HEK293T (cell line): Measurements from ENCODE around the gene NPPC.

ENCODE experiments used
- FOXK2 ChIP-seq: fragments of 450-650 bp; IDR thresholded peaks from 2 replicates; pipeline ENCODE4 v1.6.1; 2016; ENCODE audit warnings: mild to moderate bottlenecking
- FOXM1 ChIP-seq: fragments of 450-650 bp; IDR thresholded peaks from 2 replicates; pipeline ENCODE4 v1.6.1; 2017; ENCODE audit warnings: mild to moderate bottlenecking, borderline replicate concordance
- SP1 ChIP-seq: fragments of 450-650 bp; IDR thresholded peaks from 2 replicates; pipeline ENCODE4 v1.6.1; 2017

GRCh38 chr2:231939022-231939421, 12.8 kb upstream of the NPPC start:
- no peak for TF ChIP-seq FOXM1
- no peak for TF ChIP-seq FOXK2
- TF ChIP-seq SP1 = no peak
